H1 (cell line): ENCODE measurements around the gene RNASE11. TPM values are rescaled to one million over a fixed set of nuclear protein-coding genes. Genes with fewer than 3 reads are reported as not detected.

Source experiments
- BRCA1 ChIP-seq: IDR thresholded peaks from 2 replicates; pipeline ENCODE4 v1.6.1; 2012; ENCODE audit warnings: low read depth, low read length, improper control_type of control experiment
- CBX8 ChIP-seq: fragments of 300-800, 300-1000 bp; sonication (generic); IDR thresholded peaks from 2 replicates; pipeline ENCODE4 v1.7.1; 2016; ENCODE audit warnings: low read depth, low read length, borderline replicate concordance
- CHD1 ChIP-seq: IDR thresholded peaks from 2 replicates; pipeline ENCODE4 v1.6.1; 2012; ENCODE audit warnings: low read depth, low read length, improper control_type of control experiment
- CHD7 ChIP-seq: fragments of 300-600 bp; sonication (generic); IDR thresholded peaks from 2 replicates; pipeline ENCODE4 v1.7.1; 2012; ENCODE audit warnings: low read length, moderate library complexity, mild to moderate bottlenecking, inconsistent platforms; ENCODE audit not compliant: insufficient replicate concordance
- KDM1A ChIP-seq: fragments of 200-600, 300-600 bp; sonication (generic); IDR thresholded peaks from 2 replicates; pipeline ENCODE4 v1.7.1; 2016; ENCODE audit warnings: mild to moderate bottlenecking, low read length, borderline replicate concordance
- NRF1 ChIP-seq: IDR thresholded peaks from 2 replicates; pipeline ENCODE4 v1.6.1; 2011; ENCODE audit warnings: mild to moderate bottlenecking, low read depth, low read length, improper control_type of control experiment
- SP1 ChIP-seq: IDR thresholded peaks from 2 replicates; pipeline ENCODE4 v1.6.1; 2011; ENCODE audit warnings: low read depth, low read length
- YY1 ChIP-seq: IDR thresholded peaks from 2 replicates; pipeline ENCODE4 v1.6.1; 2011; ENCODE audit warnings: low read depth, mild to moderate bottlenecking, low read length
- polyA plus RNA-seq, 7 experiments: library from polyadenylated mRNA; depleted of rRNA in 3 of 7; stranded (reverse) in 5 of 7; unstranded in 2 of 7; fragments of >200 nt in 5 of 7; fragments of 200-250 nt in 2 of 7; gene quantifications; 1 replicate in 5 of 7; 2 replicates in 1 of 7; 4 replicates in 1 of 7; pipeline versions ENCODE4 v1.2.1 to v1.2.3, GENCODE V29; 2011 to 2013; ENCODE audit warnings: missing spikeins in 2 of 7, mixed read lengths in 2 of 7
- total RNA-seq: library from RNA; stranded (reverse); fragmentation: NEBNext Ultra II Directional; extraction: Animal tissue kit (Norgen Biotek cat#: 25700); gene quantifications from 2 replicates; pipeline ENCODE4 v1.2.1, GENCODE V29; 2021

The RNASE11 gene
- total and polyA plus RNA-seq, 2 of the 8 experiments (the other 6 are each of a cell fraction or from before 2014, with no cell fraction given): not detected

GRCh38 chr14:20632831-20633691 is 45.3 kb upstream of the RNASE11 start (continued):
- TF ChIP-seq BRCA1 (peak; percentile 30; the same call in 1 of the 2 replicates), SP1 (no peak), CHD7 (peak; percentile 54), NRF1 (no peak; the same call in 1 of the 2 replicates), CBX8 (no peak), YY1 (no peak), CHD1 (peak; percentile 62; the same call in 1 of the 2 replicates), KDM1A (no peak)
